ENCODE data around the gene GRID1. TPM values are rescaled to one million over a fixed set of nuclear protein-coding genes. Genes with fewer than 3 reads are reported as not detected.

Gene GRID1
- total RNA-seq, 1 experiment from 2014 or later: not detected

DNA sequence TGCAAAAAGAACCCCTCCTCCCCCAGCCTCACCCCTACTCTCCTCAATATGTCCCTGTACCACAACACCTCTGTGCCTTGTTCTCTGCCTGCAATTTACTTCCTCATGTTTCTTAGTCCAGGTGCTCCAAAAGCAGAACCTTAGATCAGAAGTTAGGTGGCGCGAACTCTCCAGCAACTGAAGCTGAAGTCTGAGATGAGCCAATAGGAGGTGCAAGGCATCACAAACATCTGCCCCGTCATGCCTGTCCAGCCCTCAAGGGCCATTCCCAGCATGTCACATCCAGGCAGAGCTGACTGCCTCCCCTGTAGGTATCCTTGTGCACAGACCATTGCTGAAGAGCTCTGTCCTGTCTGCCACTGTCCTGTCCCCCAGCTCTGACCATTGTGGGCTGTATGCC, 508.8 kb downstream of the GRID1 start:
- H3K36me3 Mint-ChIP-seq (ENCODE audit: insufficient read depth, unreplicated experiment): no peaks in the 10 kb centered on the region
- H3K9me3 Mint-ChIP-seq (ENCODE audit: low read depth, unreplicated experiment): peaks cover 2% of the 10 kb centered on the region
- intact Hi-C loops (cut with micrococcal nuclease; ENCODE audit: unreplicated experiment): no loop called here
- H3K27ac Mint-ChIP-seq (ENCODE audit: unreplicated experiment): no peak overlapping the region
- CTCF ChIA-PET: no interaction called here
- TF ChIP-seq, protein P1, sequence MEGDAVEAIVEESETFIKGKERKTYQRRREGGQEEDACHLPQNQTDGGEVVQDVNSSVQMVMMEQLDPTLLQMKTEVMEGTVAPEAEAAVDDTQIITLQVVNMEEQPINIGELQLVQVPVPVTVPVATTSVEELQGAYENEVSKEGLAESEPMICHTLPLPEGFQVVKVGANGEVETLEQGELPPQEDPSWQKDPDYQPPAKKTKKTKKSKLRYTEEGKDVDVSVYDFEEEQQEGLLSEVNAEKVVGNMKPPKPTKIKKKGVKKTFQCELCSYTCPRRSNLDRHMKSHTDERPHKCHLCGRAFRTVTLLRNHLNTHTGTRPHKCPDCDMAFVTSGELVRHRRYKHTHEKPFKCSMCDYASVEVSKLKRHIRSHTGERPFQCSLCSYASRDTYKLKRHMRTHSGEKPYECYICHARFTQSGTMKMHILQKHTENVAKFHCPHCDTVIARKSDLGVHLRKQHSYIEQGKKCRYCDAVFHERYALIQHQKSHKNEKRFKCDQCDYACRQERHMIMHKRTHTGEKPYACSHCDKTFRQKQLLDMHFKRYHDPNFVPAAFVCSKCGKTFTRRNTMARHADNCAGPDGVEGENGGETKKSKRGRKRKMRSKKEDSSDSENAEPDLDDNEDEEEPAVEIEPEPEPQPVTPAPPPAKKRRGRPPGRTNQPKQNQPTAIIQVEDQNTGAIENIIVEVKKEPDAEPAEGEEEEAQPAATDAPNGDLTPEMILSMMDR (IDR thresholded peaks at IDR 0.05; ENCODE audit: unreplicated experiment): no peak
- BruUV-seq (replicated peaks): no TSS peak
- no peaks in the 10 kb centered on the region for H3K27me3 Mint-ChIP-seq (ENCODE audit: unreplicated experiment)
- H3K4me3 Mint-ChIP-seq (ENCODE audit: low read depth, unreplicated experiment): no peak overlapping the region
- H3K4me1 Mint-ChIP-seq (ENCODE audit: low read depth, unreplicated experiment): no peaks in the 10 kb centered on the region
- DNase-seq: no peak

DNA sequence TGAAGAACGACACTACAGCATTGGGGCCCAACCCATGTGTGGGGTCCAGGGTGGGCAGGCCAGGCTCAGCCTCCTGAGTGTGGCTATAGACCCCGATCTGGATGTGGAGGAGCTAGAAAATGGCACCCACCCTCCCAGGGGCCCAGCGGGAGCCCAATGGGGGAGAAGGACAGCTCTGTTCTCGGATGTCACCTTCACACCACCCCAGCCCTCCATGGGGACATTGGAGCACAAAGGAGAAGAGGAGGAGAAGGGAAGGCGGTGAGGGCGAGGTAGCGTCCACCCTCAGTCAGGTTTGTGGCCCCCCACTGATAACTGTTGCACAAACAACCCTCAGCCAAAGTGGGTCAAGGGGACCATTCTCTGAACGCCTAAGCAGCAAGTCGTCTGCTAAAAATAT, 509.3 kb downstream of the GRID1 start:
- TF ChIP-seq, protein P1 (IDR thresholded peaks at IDR 0.05; ENCODE audit: unreplicated experiment): no peak
- H3K9me3 Mint-ChIP-seq (ENCODE audit: low read depth, unreplicated experiment): peaks cover 2% of the 10 kb centered on the region

DNA sequence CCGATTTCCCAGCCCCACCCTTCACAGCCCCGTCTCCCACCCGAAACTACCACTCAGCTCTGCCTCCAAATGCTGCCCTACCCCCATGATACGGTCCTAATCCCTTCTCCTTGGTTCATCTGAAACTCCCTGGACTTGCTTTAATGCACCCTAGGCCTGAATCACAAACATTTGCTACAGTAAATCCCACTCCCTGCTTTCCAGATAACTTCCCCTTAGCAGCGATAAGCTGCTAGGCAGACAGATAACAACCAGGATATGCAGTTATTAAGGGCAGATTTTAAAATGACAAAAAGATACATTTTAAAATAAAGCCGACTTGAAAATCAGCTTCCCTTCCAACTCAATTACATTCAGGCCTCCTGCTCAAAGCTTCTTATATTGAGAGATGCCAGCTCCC, 514.7 kb downstream of the GRID1 start:
- peak overlapping the region; percentile 21 for H3K27ac Mint-ChIP-seq (ENCODE audit: unreplicated experiment)
- CTCF ChIA-PET: interaction anchor here (1.2 kb wide), 1 partner anchor 58 kb away, joined by 4 read pairs; no protein-coding TSS in a partner anchor
- H3K9me3 Mint-ChIP-seq (ENCODE audit: low read depth, unreplicated experiment): peaks cover 2% of the 10 kb centered on the region
- TF ChIP-seq, protein P1 (IDR thresholded peaks at IDR 0.05; ENCODE audit: unreplicated experiment): no peak
- H3K27me3 Mint-ChIP-seq (ENCODE audit: unreplicated experiment): no peaks in the 10 kb centered on the region
- intact Hi-C loops (cut with micrococcal nuclease; ENCODE audit: unreplicated experiment): no loop called here
- peak overlapping the region; percentile 6 for H3K4me3 Mint-ChIP-seq (ENCODE audit: low read depth, unreplicated experiment)
- no TSS peak for BruUV-seq (replicated peaks)
- peaks cover 18% of the 10 kb centered on the region for H3K4me1 Mint-ChIP-seq (ENCODE audit: low read depth, unreplicated experiment)
- no peak for DNase-seq
- no peaks in the 10 kb centered on the region for H3K36me3 Mint-ChIP-seq (ENCODE audit: insufficient read depth, unreplicated experiment)

More for the DNA sequence above, 509.3 kb downstream of the GRID1 start:
- H3K27ac Mint-ChIP-seq (ENCODE audit: unreplicated experiment): no peak overlapping the region
- no peak for DNase-seq
- H3K4me1 Mint-ChIP-seq (ENCODE audit: low read depth, unreplicated experiment): peaks cover under 1% of the 10 kb centered on the region
- H3K36me3 Mint-ChIP-seq (ENCODE audit: insufficient read depth, unreplicated experiment): no peaks in the 10 kb centered on the region
- no TSS peak for BruUV-seq (replicated peaks)
- intact Hi-C loops (cut with micrococcal nuclease; ENCODE audit: unreplicated experiment): no loop called here
- CTCF ChIA-PET: no interaction called here
- H3K4me3 Mint-ChIP-seq (ENCODE audit: low read depth, unreplicated experiment): no peak overlapping the region
- no peaks in the 10 kb centered on the region for H3K27me3 Mint-ChIP-seq (ENCODE audit: unreplicated experiment)

DNA sequence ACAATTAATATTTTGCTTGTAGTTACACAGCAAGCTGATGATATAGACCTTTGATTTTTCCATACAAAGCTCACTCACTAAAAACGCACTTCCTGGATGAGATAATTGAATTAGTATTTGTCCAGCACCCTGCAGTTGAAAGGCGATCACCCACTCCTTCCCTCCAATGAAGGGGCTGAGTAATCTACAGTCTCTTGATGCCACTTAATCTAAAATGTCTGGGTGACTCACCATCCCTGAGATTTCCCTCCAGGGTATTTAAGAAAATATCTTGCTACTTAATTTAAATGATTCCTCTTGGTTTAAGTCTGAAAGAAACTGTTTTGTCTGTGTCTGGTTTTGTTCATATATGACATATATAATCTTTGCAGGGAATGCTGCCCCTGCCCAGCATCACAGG, 515.3 kb downstream of the GRID1 start:
- Mint-ChIP-seq H3K27ac (ENCODE audit: unreplicated experiment) (peak overlapping the region; percentile 34), H3K4me3 (ENCODE audit: low read depth, unreplicated experiment) (peak overlapping the region; percentile 6), H3K27me3 (ENCODE audit: unreplicated experiment) (no peaks in the 10 kb centered on the region), H3K4me1 (ENCODE audit: low read depth, unreplicated experiment) (peaks cover 18% of the 10 kb centered on the region), H3K36me3 (ENCODE audit: insufficient read depth, unreplicated experiment) (no peaks in the 10 kb centered on the region), H3K9me3 (ENCODE audit: low read depth, unreplicated experiment) (no peaks in the 10 kb centered on the region)
- CTCF ChIA-PET: interaction anchor here (1.2 kb wide), 1 partner anchor 57 kb away, joined by 4 read pairs; no protein-coding TSS in a partner anchor
- intact Hi-C loops (cut with micrococcal nuclease; ENCODE audit: unreplicated experiment): no loop called here
- TF ChIP-seq, protein P1 (IDR thresholded peaks at IDR 0.05; ENCODE audit: unreplicated experiment): no peak
- DNase-seq: peak; percentile 11
- no TSS peak for BruUV-seq (replicated peaks)
